HepG2 (cell line): Measurements from ENCODE around the gene TRIP4. TPM values are rescaled to one million over a fixed set of nuclear protein-coding genes. Genes with fewer than 3 reads are reported as not detected.

ENCODE experiments used
- ATAC-seq: fragments of 200-7000 bp; cut with Tn5 transposase; 3 replicates; pipeline ENCODE4 v1.9.1; 2020; ENCODE audit warnings: mild to moderate bottlenecking, moderate library complexity
- BruUV-seq: library from RNA; stranded (reverse); fragments of 400-500 nt; replicated peaks from 2 replicates; lab custom pipeline; 2021; lab: Mats Ljungman, UMichigan
- CTCF ChIA-PET: fragments of 300-600 bp; formaldehyde crosslinking; extraction: SDS; loops from one replicate; lab custom pipeline; 2021; ENCODE audit warnings: low total read pairs, inconsistent platforms, low intra/inter-chr PET ratio; lab: Yijun Ruan, JAX
- POLR2A ChIA-PET: fragments of 350-600 bp; sonication (Branson Sonifier 250); formaldehyde crosslinking; loops from one replicate; lab custom pipeline; 2020; ENCODE audit warnings: antibody characterized with exemption, inconsistent platforms; lab: Yijun Ruan, JAX
- DNase-seq: peaks from one replicate; pipeline ENCODE4 v3.0.0-alpha.2; 2015; ENCODE audit warnings: low spot score
- FAIRE-seq: peaks from 3 replicates; lab custom pipeline; 2011; peaks lifted over from hg19 to GRCh38; lab: Jason Lieb, UNC
- H2AFZ ChIP-seq: one replicate; pipeline ENCODE4 v1.6.1; 2011; ENCODE audit warnings: low read length, inconsistent platforms
- H3K27ac ChIP-seq: fragments of 300-600 bp; 3 replicates; pipeline ENCODE4 v1.8.0; 2011; ENCODE audit warnings: mixed run types, mild to moderate bottlenecking, mixed read lengths, low read length, inconsistent platforms; ENCODE audit not compliant: insufficient read depth; ENCODE audit errors: extremely low read length
- H3K27me3 ChIP-seq, 2 experiments: fragments of 200-600 bp in 1 of 2; 2 replicates in 1 of 2; 3 replicates in 1 of 2; pipeline versions ENCODE4 v1.6.0 to v1.8.0; 2011; ENCODE audit warnings: low read length in 2 of 2, mild to moderate bottlenecking in 2 of 2, moderate library complexity in 2 of 2, inconsistent platforms in 1 of 2; ENCODE audit not compliant: insufficient read depth in 2 of 2, control insufficient read depth in 1 of 2
- H3K36me3 ChIP-seq, 2 experiments: fragments of 200-600 bp in 1 of 2; replicated peaks in 1 of 2; 2 replicates in 1 of 2; 3 replicates in 1 of 2; pipeline versions ENCODE4 v1.5.1 to v1.8.0; 2011; ENCODE audit warnings: low read length in 2 of 2, inconsistent platforms in 1 of 2; ENCODE audit not compliant: insufficient read depth in 2 of 2, control insufficient read depth in 1 of 2
- H3K4me1 ChIP-seq: 2 replicates; pipeline ENCODE4 v1.5.1; 2012; ENCODE audit warnings: low read length, inconsistent platforms; ENCODE audit not compliant: insufficient read depth
- H3K4me2 ChIP-seq: 2 replicates; pipeline ENCODE4 v1.6.0; 2011; ENCODE audit warnings: low read depth, low read length, inconsistent platforms
- H3K4me3 ChIP-seq, 3 experiments: fragments of 200-600 bp in 1 of 3; sonication (generic), shearing (Covaris generic) in 1 of 3; replicated peaks in 1 of 3; 2 replicates each; pipeline ENCODE4 v1.5.1; 2011 to 2016; ENCODE audit warnings: low read length in 3 of 3, inconsistent platforms in 2 of 3, low read depth in 2 of 3, mild to moderate bottlenecking in 2 of 3, control low read depth in 1 of 3, mixed read lengths in 1 of 3; ENCODE audit not compliant: insufficient read depth in 1 of 3
- H3K79me2 ChIP-seq: one replicate; pipeline ENCODE4 v1.6.1; 2011; ENCODE audit warnings: low read length, inconsistent platforms; ENCODE audit not compliant: insufficient read depth
- H3K9ac ChIP-seq: 2 replicates; pipeline ENCODE4 v1.6.0; 2011; ENCODE audit warnings: mild to moderate bottlenecking, low read depth, low read length, inconsistent platforms; ENCODE audit not compliant: insufficient read depth
- H3K9me3 ChIP-seq: 2 replicates; pipeline ENCODE4 v1.5.1; 2012; ENCODE audit warnings: mild to moderate bottlenecking, low read length
- H4K20me1 ChIP-seq: 2 replicates; pipeline ENCODE4 v1.6.0; 2011; ENCODE audit warnings: inconsistent platforms, mild to moderate bottlenecking, low read length, moderate library complexity; ENCODE audit not compliant: insufficient read depth
- DMAP1 ChIP-seq: IDR thresholded peaks from 2 replicates; pipeline ENCODE4 v1.6.1; 2016
- IRF2 ChIP-seq: IDR thresholded peaks from 2 replicates; pipeline ENCODE4 v1.6.1; 2018; ENCODE audit warnings: missing genetic modification reagents, missing compliant biosample characterization
- IRF9 ChIP-seq: sonication (generic); formaldehyde crosslinking; IDR thresholded peaks from 2 replicates; pipeline ENCODE4 v1.8.0; 2022; ENCODE audit warnings: missing genetic modification reagents, mild to moderate bottlenecking, borderline replicate concordance
- KDM4B ChIP-seq: sonication (generic); formaldehyde crosslinking; IDR thresholded peaks from 2 replicates; pipeline ENCODE4 v1.4.0; 2020; ENCODE audit warnings: missing genetic modification reagents
- MAZ ChIP-seq, 2 experiments: sonication (generic) in 1 of 2; formaldehyde crosslinking in 1 of 2; IDR thresholded peaks; 2 replicates each; pipeline versions ENCODE4 v1.5.0 to v1.6.1; 2012 to 2020; ENCODE audit warnings: low read depth in 2 of 2, mild to moderate bottlenecking in 2 of 2, borderline replicate concordance in 1 of 2, improper control_type of control experiment in 1 of 2, low read length in 1 of 2, missing genetic modification reagents in 1 of 2, moderate library complexity in 1 of 2
- MNT ChIP-seq: fragments of 450-650 bp; IDR thresholded peaks from 2 replicates; pipeline ENCODE4 v1.6.1; 2016
- NFATC3 ChIP-seq: sonication (generic); formaldehyde crosslinking; IDR thresholded peaks from 2 replicates; pipeline ENCODE4 v1.5.1; 2020; ENCODE audit warnings: mild to moderate bottlenecking, missing genetic modification reagents
- NFKBIZ ChIP-seq: IDR thresholded peaks from 2 replicates; pipeline ENCODE4 v1.6.1; 2018; ENCODE audit warnings: missing genetic modification reagents, missing compliant biosample characterization
- ONECUT2 ChIP-seq: sonication (generic); formaldehyde crosslinking; IDR thresholded peaks from 2 replicates; pipeline ENCODE4 v1.4.0; 2020; ENCODE audit warnings: missing genetic modification reagents
- RORA ChIP-seq: sonication (generic); formaldehyde crosslinking; IDR thresholded peaks from 2 replicates; pipeline ENCODE4 v1.5.0; 2020; ENCODE audit warnings: mild to moderate bottlenecking, missing genetic modification reagents, moderate library complexity
- TCF12 ChIP-seq, 2 experiments: fragments of 450-650 bp in 1 of 2; sonication (generic) in 1 of 2; formaldehyde crosslinking in 1 of 2; IDR thresholded peaks; 2 replicates each; pipeline versions ENCODE4 v1.6.1 to v1.8.0; 2017 to 2022; ENCODE audit warnings: antibody characterized with exemption in 1 of 2, mild to moderate bottlenecking in 1 of 2, missing genetic modification reagents in 1 of 2, moderate library complexity in 1 of 2
- TERF1 ChIP-seq: sonication (generic); formaldehyde crosslinking; IDR thresholded peaks from 2 replicates; pipeline ENCODE4 v1.8.0; 2022; ENCODE audit warnings: mild to moderate bottlenecking, missing genetic modification reagents, moderate library complexity
- ZBTB20 ChIP-seq: sonication (generic); formaldehyde crosslinking; IDR thresholded peaks from 2 replicates; pipeline ENCODE4 v1.8.1; 2023; ENCODE audit warnings: missing genetic modification reagents, low read depth, mild to moderate bottlenecking, borderline replicate concordance
- ZEB1 ChIP-seq: IDR thresholded peaks from 2 replicates; pipeline ENCODE4 v1.6.1; 2012; ENCODE audit warnings: mild to moderate bottlenecking, low read depth, inconsistent platforms; ENCODE audit not compliant: insufficient replicate concordance
- ZNF143 ChIP-seq: sonication (generic); formaldehyde crosslinking; IDR thresholded peaks from 2 replicates; pipeline ENCODE4 v1.4.0; 2020; ENCODE audit warnings: missing genetic modification reagents
- WGBS: methylation state at CpG from one replicate; pipeline ENCODE4 v1.1.6; 2017; ENCODE audit warnings: low lambda C conversion rate; 5-methylcytosine and 5-hydroxymethylcytosine counted together
- in situ Hi-C: cut with HindIII; loops from 2 replicates; pipeline ENCODE4 v1.10.0; 2017; ENCODE audit warnings: low pct_unique_long_range_greater_than_20kb; ENCODE audit not compliant: extremely low pct_ligation_motif_present
- intact Hi-C: fragments of 100-400 bp; cut with micrococcal nuclease; formaldehyde crosslinking; loops from one replicate; pipeline ENCODE4 v1.10.0; 2022; ENCODE audit not compliant: unreplicated experiment
- polyA plus RNA-seq, 8 experiments: library from polyadenylated mRNA; depleted of rRNA in 3 of 8; stranded (reverse) in 7 of 8; unstranded in 1 of 8; fragments of >200 nt; fragmentation: Illumina TruSeq in 4 of 8; extraction: Trizol in 4 of 8; gene quantifications; 2 replicates each; pipeline versions ENCODE4 v1.2.1 to v1.2.3, GENCODE V29; 2011 to 2016; ENCODE audit warnings: low read depth in 4 of 8, missing spikeins in 1 of 8, mixed read lengths in 1 of 8; ENCODE audit not compliant: insufficient read depth in 1 of 8
- total RNA-seq, 5 experiments: library from RNA; depleted of rRNA; stranded (reverse); fragments of >200 nt; fragmentation: Illumina TruSeq; extraction: Trizol; gene quantifications; 2 replicates each; pipeline ENCODE4 v1.2.3, GENCODE V29; 2016; ENCODE audit warnings: low read depth in 1 of 5
- TF ChIP-seq, protein P1 (sequence below): sonication (generic); formaldehyde crosslinking; IDR thresholded peaks from 2 replicates; pipeline ENCODE4 v1.5.0; 2020; ENCODE audit warnings: mild to moderate bottlenecking, missing genetic modification reagents

The TRIP4 gene
- total and polyA plus RNA-seq, 2 of the 13 experiments (the other 11 are each of a cell fraction or from before 2014, with no cell fraction given) = 7.1 to 11.8 TPM

- FAIRE-seq = no peak
- DNase-seq = no peak
- WGBS = 100% methylated on average over 1 of the region's 1 CpG
- no peaks in the 10 kb centered on the region for H4K20me1 ChIP-seq
- no peak overlapping the region for H3K4me2 ChIP-seq
- ChIA-PET POLR2A (no interaction called here), CTCF (no interaction called here)
- H3K79me2 ChIP-seq = no peaks in the 10 kb centered on the region
- H3K9ac ChIP-seq = no peak overlapping the region
- ATAC-seq = no peak
- peaks cover 0 to 3% of the 10 kb centered on the region in 2 experiments; a peak in 1 of 5 replicates for H3K36me3 ChIP-seq
- BruUV-seq = no TSS peak
- H3K9me3 ChIP-seq = no peaks in the 10 kb centered on the region
- H3K4me1 ChIP-seq = no peaks in the 10 kb centered on the region
- in situ Hi-C loops = loop anchor here (10.0 kb wide), 1 partner anchor 217 kb away; no protein-coding TSS in a partner anchor
- intact Hi-C loops = no loop called here
- H2AFZ ChIP-seq = no peak overlapping the region
- no peaks in the 10 kb centered on the region for H3K27me3 ChIP-seq
- TF ChIP-seq ZNF143 (CRISPR knock-in tag) (no peak), IRF2 (CRISPR knock-in tag) (no peak), IRF9 (CRISPR knock-in tag) (no peak), TCF12 (IDR thresholded peaks at IDR 0.05) (no peak), TCF12 (CRISPR knock-in tag; IDR thresholded peaks at IDR 0.05) (no peak), ZEB1 (no peak), DMAP1 (CRISPR knock-in tag) (no peak), NFKBIZ (CRISPR knock-in tag) (no peak), NFATC3 (no peak), ONECUT2 (CRISPR knock-in tag) (no peak), MAZ (IDR thresholded peaks at IDR 0.05; ENCODE audit: borderline replicate concordance, low read depth, low read length) (no peak), MAZ (CRISPR knock-in tag; IDR thresholded peaks at IDR 0.05; ENCODE audit: low read depth) (no peak), RORA (CRISPR knock-in tag) (no peak), ZBTB20 (no peak), KDM4B (CRISPR knock-in tag) (no peak), TERF1 (CRISPR knock-in tag) (no peak), MNT (no peak)
- TF ChIP-seq, protein P1, sequence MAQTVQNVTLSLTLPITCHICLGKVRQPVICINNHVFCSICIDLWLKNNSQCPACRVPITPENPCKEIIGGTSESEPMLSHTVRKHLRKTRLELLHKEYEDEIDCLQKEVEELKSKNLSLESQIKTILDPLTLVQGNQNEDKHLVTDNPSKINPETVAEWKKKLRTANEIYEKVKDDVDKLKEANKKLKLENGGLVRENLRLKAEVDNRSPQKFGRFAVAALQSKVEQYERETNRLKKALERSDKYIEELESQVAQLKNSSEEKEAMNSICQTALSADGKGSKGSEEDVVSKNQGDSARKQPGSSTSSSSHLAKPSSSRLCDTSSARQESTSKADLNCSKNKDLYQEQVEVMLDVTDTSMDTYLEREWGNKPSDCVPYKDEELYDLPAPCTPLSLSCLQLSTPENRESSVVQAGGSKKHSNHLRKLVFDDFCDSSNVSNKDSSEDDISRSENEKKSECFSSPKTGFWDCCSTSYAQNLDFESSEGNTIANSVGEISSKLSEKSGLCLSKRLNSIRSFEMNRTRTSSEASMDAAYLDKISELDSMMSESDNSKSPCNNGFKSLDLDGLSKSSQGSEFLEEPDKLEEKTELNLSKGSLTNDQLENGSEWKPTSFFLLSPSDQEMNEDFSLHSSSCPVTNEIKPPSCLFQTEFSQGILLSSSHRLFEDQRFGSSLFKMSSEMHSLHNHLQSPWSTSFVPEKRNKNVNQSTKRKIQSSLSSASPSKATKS = no peak
- no peak overlapping the region for H3K4me3 ChIP-seq
- H3K27ac ChIP-seq = no peak overlapping the region
These were observed 50.3 kb downstream of the TRIP4 start for GRCh38 chr15:64437982-64438381.
